ENCODE measurements around the gene SCPEP1.

- no peak for TF ChIP-seq POLR2A (IDR thresholded peaks at IDR 0.05)
- TF ChIP-seq CTCF (IDR thresholded peaks at IDR 0.05 in 4 of 5, conservative IDR thresholded peaks at IDR 0.05 in 1 of 5): no peak
Measured at GRCh38 chr17:56974055-56974454, 3.9 kb upstream of the SCPEP1 start.

All from gastrocnemius medialis (tissue), 4 donors.